ENCODE measurements around the gene ANKS1B.

The ANKS1B gene

DNA sequence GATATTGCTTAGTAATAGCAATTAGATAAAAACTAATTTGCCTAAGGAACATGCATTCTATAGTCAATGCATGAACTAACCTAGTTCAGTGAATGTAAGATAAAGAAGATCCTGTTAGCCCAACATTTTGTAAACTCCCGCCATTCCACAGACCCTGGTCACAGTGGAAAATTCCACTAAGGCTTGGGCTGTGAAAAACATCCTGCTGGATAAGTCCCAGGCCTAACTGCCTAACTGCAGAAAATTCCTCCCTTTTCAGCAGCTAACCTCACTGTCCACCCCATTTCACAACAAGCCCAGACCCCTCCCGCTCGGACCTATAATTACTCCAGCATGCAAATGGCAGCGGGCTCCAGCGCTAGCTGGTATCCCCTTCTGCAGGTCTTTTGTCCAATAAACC lies 435.1 kb downstream of the ANKS1B start:
- DNase-seq: no peak

DNA sequence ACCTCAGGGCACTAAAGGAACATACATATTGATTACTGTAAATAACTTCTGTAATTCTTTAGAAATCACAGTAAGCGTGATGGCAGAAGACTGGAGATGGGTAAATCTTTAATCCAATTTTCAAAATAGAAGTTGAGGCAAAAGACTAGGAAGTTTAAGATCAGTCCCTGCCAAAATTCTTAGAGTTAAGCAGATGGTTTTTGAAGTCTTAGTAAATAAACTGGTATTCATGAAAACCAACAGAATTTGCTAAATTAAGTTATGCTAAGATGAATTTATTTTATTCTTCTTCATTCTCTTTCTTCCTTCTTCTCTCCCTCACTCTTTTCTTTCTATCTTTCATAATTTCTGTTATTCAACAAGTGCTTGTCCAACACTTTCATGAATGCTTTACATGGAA lies 435.5 kb downstream of the ANKS1B start:
- no peak for DNase-seq

DNA sequence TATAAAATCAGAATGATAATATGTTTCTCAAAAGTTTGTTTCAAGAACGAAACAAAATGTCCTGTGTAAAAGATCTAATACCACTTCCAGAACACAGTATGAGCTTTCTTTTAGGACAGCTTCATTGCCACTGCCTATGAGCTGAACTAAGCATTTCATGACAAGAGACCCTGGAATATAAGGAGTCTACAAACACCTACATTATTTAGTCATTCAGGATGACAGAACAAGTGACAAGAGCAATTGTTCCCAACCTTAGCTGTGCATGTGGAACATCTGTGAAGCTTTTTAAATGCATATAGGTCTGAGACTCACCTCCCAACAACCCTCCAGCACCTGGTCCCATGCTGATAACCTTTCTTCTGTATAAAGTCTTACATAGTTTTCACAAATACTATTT lies 440.3 kb downstream of the ANKS1B start:
- no peak for DNase-seq

DNA sequence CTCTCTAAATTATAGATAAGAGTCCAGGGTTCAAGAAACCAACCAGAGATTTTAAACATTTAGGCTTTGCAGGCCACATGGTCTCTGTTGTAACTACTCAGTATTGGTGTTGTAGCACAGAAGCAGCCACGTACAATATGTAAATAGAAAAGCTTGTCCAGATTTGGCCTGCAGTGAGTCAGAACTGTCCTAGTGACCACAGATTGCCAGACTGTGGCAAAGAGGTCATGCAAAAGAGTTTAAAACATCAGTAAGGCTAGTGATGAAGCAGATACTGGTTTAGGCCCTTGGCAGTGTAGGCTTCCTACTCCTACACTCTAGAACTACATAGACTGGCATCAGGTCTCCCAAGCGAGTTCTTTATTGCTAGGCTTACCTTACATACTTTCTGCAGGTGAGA lies 454.8 kb downstream of the ANKS1B start:
- no peak for DNase-seq

DNA sequence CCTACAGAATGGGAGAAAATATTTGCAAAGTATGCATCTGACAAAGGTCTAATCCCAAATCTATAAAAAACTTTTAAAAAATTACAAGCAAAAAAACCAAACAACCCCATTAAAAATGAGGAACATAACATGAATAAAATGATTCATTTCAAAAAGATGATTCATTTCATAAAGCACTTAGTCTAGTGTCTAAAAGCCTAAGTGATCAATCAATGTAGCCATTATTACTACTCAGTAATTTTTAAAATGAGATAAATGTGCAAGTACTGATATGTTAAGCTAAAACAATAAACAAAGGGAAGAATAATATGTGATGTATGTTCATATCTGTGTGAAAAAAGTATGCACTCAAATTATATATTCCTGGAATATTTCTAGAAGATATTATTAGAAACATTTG lies 456.3 kb downstream of the ANKS1B start:
- DNase-seq: no peak

DNA sequence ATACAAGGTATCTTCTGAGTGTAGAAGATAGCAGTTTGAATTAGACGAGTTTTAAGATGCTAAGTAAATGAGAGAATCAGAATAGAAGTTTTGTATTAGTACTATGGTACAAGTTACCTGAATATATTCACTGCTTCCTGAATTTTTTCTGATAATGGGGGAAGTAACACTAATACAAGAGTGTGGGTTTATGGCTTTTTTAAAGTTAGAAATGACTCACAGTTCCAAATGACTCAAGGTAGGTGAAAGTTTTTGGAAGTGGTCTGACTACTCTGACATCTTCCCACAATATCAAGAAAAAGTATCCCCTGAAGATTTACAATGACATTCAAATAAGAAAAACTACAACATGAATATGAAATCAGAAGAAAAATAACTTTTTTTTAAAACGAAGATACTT lies 460.9 kb downstream of the ANKS1B start:
- DNase-seq: no peak

DNA sequence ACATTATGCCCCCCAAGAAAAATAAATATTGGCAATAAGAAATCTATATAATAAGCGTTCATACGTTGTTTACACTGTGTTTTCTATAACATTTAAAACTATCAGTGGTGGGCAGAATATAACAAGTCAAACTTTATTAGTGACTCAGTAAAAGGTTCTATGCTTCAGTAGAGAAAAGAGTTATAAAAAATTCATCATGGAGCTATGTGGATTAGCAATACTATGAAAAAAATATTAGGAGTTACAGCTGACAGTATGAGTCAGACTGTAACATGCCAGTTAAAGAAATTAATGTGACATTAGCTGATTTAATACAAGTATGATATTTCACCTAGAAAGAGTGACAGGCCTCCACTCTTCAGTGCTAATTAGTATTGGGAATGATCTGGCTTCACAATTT lies 462.3 kb downstream of the ANKS1B start:
- DNase-seq: no peak

DNA sequence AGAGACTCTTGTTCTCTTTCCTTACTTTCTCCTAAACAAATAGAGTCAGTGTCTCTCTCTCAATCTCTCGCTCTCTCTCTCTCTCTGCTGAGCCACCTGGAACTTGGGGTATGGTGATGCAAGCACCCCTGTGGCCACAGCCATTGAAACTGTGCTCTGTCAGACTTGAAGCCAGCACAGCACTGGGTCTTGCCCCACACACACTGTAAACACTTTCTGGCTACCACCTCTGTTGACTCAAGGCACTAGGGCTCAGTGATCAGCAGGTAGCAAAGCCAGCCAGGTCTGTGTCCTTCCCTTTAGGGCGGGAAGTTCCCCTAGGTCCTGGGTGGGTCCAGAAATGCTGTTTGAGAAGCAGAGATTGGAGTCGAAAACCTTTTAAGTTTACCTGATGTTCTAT lies 463.1 kb downstream of the ANKS1B start:
- no peak for DNase-seq

DNA sequence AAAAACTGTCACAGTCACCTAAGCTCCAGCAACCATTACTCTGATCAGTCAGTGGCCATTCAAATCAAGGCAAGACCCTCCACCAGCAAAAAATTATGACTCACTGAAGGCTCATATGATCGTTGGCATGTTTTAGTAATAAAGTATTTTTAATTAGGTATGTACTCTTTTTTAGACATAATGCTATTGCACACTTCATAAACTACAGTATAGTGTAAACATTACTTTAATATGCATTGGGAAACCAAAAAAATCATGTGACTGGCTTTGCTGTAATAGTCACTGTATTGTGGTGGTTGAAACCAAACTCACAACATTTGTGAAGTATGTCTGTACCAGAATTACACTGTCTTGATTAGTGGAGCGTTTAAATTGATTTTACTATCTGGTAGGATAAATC lies 471.7 kb downstream of the ANKS1B start:
- DNase-seq: no peak

DNA sequence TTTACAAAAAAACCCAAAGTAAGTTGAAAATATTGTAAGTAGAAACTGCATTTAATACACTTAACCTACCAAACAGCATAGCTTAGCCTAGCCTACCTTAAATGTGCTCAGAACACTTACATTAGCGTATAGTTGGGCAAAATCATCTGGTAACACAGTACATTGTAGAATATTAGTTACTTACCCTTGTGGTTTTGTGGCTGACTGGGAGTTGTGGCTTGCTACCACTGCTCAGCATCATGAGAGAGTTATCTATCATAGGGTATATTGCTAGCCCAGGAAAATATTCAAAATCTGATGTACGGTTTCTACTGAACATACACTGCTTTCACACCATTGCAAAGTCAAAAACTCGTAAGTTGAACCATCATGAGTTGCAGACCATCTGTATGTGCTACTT lies 478.9 kb downstream of the ANKS1B start:
- no peak for DNase-seq

DNA sequence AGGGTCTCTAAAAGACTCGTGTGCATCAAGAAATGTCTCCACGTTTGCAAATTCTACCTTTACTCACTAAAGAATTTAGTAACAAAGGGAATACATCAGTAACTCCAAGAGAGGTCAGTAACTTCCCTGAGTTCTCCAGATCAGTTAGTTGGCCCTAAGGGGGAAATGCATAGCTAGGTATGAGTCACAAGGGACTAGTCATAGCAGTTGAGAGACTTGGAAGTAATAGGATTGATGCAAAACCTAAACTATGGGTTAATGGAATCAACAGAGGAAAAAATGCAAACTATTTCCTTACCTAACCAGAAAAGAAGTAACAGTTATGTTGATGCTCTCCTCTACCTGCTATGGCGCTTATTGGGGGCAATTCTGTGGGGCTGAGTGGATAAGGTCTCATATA lies 486.0 kb downstream of the ANKS1B start:
- DNase-seq: no peak

DNA sequence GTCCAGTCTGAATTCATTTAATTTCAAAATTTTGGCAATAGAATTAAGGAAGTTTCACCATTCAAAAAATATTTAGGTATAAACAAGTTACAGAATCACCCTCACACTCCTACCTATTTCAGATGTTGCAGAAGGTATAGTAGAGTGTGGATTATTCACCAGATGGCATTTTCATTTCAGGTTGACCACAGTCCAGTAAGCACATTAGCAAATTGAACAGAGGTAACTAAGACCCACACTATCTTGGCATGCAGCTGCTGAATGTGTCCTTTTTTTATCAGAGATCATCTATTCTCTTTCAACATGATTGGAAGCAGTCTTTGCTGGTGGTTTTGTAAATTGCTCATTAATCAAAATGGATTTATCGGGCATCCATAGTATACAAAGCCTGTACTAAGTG lies 488.9 kb downstream of the ANKS1B start:
- DNase-seq: no peak

DNA sequence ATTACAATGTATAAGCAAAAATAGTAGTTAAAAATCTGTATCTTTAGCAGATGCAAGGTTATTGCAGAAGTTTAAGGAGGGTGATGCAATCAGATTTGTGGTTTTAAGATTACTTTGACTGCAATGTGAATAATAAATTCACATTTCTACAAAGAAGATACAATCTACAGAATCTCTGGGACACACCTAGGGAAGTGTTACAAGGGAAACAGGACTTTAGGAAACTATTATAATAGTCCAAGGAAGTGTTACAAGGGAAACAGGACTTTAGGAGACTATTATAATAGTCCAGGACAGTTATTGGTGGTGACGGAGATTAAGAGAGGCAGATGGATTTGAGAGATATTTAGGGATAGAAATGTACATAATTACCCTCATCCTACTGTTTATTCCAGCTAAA lies 491.5 kb downstream of the ANKS1B start:
- no peak for DNase-seq

DNA sequence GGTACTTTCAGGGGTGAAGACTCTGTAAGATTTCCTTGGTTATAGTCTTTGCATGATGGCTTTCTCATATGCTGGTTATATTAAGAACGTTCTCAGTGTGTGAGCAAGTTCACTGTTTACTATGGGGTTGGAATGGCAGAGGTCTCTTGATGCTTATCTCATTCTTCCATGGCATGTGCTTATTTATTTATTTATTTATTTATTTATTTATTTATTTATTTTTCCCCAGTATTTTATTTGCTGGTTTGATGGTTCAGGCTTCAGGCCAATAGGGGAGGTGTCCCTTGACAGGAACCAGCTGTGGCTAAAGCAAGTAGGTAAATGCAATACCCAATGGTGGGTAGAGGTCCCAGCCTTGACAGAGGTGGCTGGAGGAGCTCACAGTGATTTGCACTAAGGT lies 498.5 kb downstream of the ANKS1B start:
- no peak for DNase-seq

DNA sequence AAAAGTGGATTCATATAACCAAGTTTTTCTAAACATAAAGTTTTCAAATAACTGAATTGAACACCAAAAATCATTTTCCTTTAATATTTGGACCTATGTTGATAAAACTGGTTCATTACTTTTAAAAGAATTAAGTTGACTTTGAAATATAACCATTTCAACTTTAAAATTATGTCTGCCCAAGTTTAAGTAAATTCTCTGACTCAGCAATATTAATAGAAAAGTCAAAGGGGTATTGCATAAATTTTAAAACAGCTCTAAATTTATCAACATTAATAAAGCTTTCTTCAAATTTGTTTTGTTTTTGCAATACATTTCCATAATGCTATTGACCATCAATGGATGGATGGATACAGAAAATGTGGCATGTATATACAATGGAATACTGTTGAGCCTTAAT lies 505.6 kb downstream of the ANKS1B start:
- no peak for DNase-seq

DNA sequence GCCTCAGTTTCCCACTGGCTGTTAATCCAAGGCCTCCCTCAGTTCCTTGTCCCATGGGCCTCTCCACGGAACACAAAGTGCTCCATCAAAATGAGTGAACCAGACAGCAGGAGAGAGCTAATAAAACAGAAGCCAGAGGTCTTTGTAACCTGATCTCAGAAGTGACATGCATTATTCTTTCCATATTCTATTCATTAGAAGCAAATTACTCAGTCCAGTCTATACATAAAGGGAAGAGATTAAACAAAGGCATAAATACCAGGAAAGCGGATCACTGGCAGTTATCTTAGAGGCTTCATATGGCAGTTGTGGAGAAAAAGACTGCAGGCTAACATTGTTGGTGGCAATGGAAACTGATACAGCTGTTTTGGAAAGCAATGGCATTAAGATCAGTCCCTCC lies 507.8 kb downstream of the ANKS1B start:
- DNase-seq: no peak

DNA sequence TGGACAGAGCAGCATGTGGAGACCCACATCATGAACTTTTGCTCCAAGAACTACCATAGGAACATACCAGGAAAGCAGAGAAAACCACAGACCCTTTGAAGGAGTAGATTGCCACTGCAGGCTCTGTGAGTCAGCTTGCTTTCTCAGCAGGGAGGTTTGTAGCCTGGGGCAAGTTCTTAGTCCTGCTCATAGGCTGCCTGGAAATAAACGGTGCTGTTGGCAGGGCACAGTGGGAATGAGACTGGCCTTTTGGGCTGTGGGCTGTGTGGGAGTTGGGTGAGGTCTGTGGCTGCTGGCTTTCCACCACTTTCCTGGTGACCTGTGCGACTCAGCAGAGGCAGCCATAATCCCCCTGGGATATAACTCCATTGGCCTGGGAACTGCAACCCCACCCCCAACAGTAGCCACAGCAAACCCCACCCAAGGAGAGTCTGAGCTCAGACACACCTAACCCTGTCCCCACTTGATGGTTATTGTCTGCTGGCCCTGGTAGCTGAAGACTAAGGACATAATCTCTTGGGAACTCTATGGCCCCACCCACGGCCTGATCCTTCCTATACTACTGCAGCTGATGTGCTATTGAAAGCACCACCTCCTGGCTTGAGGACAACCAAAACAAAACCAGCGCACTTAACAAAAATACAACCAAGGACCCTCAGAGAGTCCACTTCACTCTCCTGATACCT lies 529.2 kb downstream of the ANKS1B start:
- DNase-seq: no peak

DNA sequence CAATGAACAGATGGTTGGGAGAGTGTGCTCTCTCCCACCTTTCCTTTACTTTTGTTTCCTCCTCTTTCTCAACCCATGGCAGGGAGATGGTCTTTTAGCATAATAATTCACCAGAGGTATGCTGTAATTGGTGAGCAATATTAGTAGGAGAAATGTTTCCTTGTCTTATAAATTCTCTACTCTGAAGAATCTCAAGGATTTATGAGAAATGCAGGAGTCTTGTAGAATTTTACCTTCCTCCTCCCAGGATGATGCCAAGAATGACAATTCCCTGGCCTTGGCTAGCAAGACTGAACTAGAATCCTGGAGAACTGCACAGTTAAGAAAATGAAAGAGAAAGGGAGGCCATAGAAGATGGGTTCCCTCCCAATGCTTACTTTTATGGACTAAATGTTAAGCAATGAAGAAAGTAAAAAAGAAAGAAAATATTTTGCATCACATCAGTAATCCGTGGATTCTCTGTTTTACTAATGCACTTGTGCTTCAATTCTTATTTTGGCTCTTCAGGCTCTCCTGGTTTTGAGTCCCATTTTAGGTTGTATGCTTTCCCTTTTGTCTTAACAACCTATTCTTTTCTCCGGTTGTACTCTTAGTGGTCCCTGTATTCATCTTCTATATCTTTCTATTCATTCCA lies 530.1 kb downstream of the ANKS1B start:
- DNase-seq: no peak

DNA sequence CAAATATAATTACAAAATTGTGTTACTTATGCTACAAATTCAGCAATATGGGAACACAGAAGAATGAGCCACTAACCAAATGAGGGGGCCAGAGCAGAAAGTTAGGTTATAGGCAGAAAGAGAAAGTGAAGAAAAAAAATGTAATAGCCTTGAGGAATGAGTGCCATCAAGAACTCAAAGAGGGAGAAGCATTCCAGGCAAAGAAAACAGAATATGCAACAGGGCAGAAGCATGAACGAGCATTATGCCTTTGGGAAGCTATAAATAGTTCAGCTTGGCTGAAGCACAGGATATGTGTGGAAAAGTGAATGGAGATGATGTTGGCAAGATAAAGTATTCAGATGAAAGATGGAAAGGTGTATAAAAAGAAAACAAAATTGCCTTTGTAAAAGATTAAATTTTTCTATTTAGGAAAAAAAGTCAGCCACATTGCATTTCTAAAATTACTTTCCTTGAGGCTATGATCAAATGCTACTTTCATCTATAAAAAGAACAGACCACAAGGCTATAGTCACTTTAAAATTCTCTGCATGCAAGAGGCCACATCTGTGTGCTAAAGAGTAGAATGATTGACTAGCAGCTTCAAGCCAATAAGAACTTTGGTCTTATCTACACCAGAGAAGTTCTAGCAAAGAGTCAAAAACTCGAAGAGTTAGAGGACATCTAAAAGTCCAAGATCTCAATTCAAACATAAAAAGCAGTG lies 530.7 kb downstream of the ANKS1B start:
- DNase-seq: no peak

DNA sequence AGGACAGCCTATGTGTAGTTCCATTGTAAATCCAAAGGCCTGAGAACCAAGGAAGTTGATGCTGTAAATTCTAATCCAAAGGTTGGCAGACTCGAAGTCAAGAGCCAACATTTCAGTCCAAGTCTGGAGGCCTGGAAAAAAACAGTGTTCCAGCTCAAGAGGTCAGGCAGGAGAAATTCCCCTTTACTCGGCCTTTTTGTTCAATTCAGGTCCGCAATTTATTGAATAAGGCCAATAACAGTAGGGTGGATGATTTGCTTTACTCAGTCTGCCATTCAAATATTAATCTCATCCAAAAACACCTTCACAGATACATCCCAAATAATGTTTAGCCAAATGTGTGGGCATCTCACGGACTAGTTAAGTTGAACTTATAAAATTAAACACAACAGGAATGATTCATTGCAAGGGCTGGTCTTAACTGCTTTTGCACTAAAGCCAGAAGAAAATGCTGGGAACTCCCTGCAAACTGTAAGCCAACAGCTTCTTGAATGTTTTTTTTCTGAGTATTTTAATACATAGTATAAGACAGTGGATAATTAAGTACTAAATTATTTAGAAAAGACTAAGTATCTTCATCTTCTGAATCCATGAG lies 534.6 kb downstream of the ANKS1B start:
- no peak for DNase-seq

DNA sequence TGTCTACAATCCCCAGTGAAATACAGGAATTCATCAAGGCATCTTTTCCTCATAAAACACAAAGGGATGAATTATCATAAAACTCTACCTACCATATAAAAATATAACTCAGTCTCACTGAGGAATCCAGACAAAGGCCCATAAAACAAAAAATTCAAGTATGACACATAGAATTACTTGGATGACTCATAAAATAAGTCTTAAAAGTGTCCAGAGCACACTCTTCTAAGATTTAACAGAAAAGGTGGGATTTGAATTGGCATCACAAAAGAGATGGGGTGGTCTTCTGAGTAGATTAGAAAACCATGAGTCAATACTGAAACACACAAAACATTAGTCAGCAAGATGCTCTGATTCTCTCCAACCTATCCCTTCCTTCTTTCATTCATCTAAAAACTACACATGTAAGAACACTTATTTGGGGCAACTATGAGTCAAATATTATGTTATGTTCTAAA lies 539.8 kb downstream of the ANKS1B start:
- DNase-seq: no peak

DNA sequence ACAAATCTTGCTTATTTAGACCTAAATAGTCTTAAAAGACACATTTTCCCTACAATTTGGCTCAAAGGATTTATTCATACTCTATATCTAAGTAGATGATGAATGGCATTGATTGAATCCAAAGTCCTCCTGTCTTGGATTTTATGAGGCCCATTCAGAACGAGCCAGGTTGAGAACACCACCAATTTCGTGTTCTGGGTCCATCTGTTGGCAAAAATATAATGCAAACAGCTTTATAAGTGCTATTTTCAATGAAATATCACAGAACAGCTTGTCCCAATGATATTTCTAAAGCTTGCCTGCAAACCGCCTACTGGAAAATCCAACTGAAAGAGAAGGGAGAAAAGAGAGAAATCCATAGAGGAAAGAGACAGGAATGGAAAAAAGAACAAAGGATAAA lies 542.0 kb downstream of the ANKS1B start:
- no peak for DNase-seq

DNA sequence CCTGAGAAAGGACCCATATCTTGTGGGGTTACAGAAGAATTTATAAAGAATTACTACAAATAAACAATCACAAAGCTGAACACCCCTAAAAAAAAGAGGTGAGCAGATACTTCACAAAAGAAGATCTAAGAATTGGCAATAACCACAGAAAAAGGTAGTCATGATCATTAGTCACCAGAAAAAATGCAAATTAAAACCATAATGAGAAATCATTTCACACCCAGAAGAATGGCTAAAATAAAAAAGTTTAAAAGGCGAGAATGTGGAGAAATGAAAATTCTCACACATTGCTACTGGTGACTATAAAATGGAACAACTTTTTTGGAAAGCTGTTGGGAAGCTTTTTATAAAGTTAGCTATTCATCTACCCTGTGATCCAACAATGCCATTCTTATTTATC lies 545.3 kb downstream of the ANKS1B start:
- DNase-seq: no peak

DNA sequence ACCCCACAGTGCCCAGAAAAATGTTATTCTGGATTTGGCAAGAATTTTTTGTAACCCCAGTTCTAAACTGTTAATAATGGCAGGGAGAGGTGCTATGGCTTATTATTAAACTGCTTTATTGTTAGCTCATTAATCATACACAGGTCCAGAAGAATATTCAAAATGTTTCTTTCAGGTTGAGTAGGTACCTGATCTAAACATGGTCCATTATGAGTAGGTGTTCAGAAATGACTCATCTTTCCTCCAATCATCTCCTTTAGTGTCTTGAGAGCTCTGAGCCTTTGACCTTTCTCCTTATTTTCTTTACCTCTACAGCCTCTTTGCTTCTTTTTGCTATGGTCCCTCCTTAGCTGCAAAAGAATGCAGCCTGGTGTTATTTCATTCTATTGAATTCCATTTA lies 548.2 kb downstream of the ANKS1B start:
- no peak for DNase-seq

Measured in CD4-positive, alpha-beta T cell treated with Interleukin-17A for 1 hour (primary cell).